K562 (cell line): ENCODE measurements around the gene ASB4. TPM values are rescaled to one million over a fixed set of nuclear protein-coding genes. Genes with fewer than 3 reads are reported as not detected.

Source experiments
- ATAC-seq: fragments of 200-7000 bp; cut with Tn5 transposase; 3 replicates; pipeline ENCODE4 v1.9.1; 2020; ENCODE audit warnings: moderate library complexity
- BruUV-seq: library from RNA; stranded (reverse); fragments of 400-500 nt; replicated peaks from 2 replicates; lab custom pipeline; 2021; lab: Mats Ljungman, UMichigan
- CTCF ChIA-PET: fragments of 300-600 bp; formaldehyde crosslinking; extraction: SDS; loops from one replicate; lab custom pipeline; 2021; ENCODE audit warnings: low intra/inter-chr PET ratio; lab: Yijun Ruan, JAX
- POLR2A ChIA-PET: fragments of 300-600, 350-650 bp; sonication (Branson Sonifier 250); formaldehyde crosslinking; extraction: SDS; loops from one replicate; lab custom pipeline; 2021; ENCODE audit warnings: antibody characterized with exemption, inconsistent platforms; lab: Yijun Ruan, JAX
- DNase-seq, 4 experiments: peaks; one replicate each; pipeline versions ENCODE4 v3.0.0 to v3.0.0-alpha.2; 2011 to 2018; ENCODE audit warnings: low spot score in 3 of 4, mixed read lengths in 3 of 4; ENCODE audit errors: extremely low read depth in 1 of 4
- FAIRE-seq: peaks from 2 replicates; lab custom pipeline; 2011; peaks lifted over from hg19 to GRCh38; lab: Jason Lieb, UNC
- H2AFZ ChIP-seq: 2 replicates; pipeline ENCODE4 v1.6.0; 2011; ENCODE audit warnings: low read depth, low read length, control low read depth, inconsistent platforms
- H3K27ac ChIP-seq: fragments of 200-600 bp; 3 replicates; pipeline ENCODE4 v1.8.0; 2011; ENCODE audit warnings: low read depth, mild to moderate bottlenecking, control low read depth, inconsistent platforms, low read length, moderate library complexity, mixed read lengths; ENCODE audit errors: extremely low read depth
- H3K27me3 ChIP-seq, 2 experiments: fragments of 300-600 bp in 1 of 2; 2 replicates in 1 of 2; 3 replicates in 1 of 2; pipeline versions ENCODE4 v1.6.0 to v1.8.0; 2011; ENCODE audit warnings: inconsistent platforms in 2 of 2, low read length in 2 of 2, mild to moderate bottlenecking in 1 of 2, mixed read lengths in 1 of 2, moderate library complexity in 1 of 2; ENCODE audit not compliant: control insufficient read depth in 2 of 2, insufficient read depth in 2 of 2
- H3K36me3 ChIP-seq: fragments of 300-600 bp; 3 replicates; pipeline ENCODE4 v1.8.0; 2011; ENCODE audit warnings: mild to moderate bottlenecking, low read length, inconsistent platforms; ENCODE audit not compliant: control insufficient read depth, insufficient read depth
- H3K4me1 ChIP-seq, 2 experiments: fragments of 200-600 bp in 1 of 2; replicated peaks in 1 of 2; 2 replicates in 1 of 2; 3 replicates in 1 of 2; pipeline versions ENCODE4 v1.5.1 to v1.8.0; 2011; ENCODE audit warnings: inconsistent platforms in 2 of 2, low read length in 2 of 2, mild to moderate bottlenecking in 1 of 2, mixed read lengths in 1 of 2, moderate library complexity in 1 of 2; ENCODE audit not compliant: control insufficient read depth in 2 of 2, insufficient read depth in 2 of 2
- H3K4me2 ChIP-seq: 2 replicates; pipeline ENCODE4 v1.6.1; 2011; ENCODE audit warnings: low read length, control low read depth, inconsistent platforms, mixed read lengths; ENCODE audit not compliant: insufficient read depth
- H3K4me3 ChIP-seq: fragments of 200-600 bp; sonication (generic), shearing (Covaris generic); 2 replicates; pipeline ENCODE4 v1.5.1; 2016; ENCODE audit warnings: control low read depth, inconsistent platforms
- H3K79me2 ChIP-seq: fragments of 200-600 bp; 3 replicates; pipeline ENCODE4 v1.8.0; 2011; ENCODE audit warnings: low read length, inconsistent platforms; ENCODE audit not compliant: control insufficient read depth, insufficient read depth
- H3K9ac ChIP-seq, 2 experiments: 2 replicates each; pipeline versions ENCODE4 v1.6.0 to v1.6.1; 2011; ENCODE audit warnings: low read depth in 2 of 2, low read length in 2 of 2, control low read depth in 1 of 2, inconsistent platforms in 1 of 2, mild to moderate bottlenecking in 1 of 2, mixed read lengths in 1 of 2; ENCODE audit not compliant: insufficient read depth in 1 of 2
- H3K9me1 ChIP-seq: one replicate; pipeline ENCODE4 v1.6.0; 2011; ENCODE audit warnings: inconsistent platforms, mild to moderate bottlenecking, low read length, moderate library complexity; ENCODE audit not compliant: control insufficient read depth, insufficient read depth
- H3K9me3 ChIP-seq: replicated peaks from 2 replicates; pipeline ENCODE4 v1.5.1; 2011; ENCODE audit warnings: low read depth, low read length, inconsistent platforms; ENCODE audit not compliant: control insufficient read depth, insufficient read depth
- H4K20me1 ChIP-seq: replicated peaks from 2 replicates; pipeline ENCODE4 v1.6.1; 2011; ENCODE audit warnings: low read length, inconsistent platforms, mixed read lengths; ENCODE audit not compliant: control insufficient read depth, insufficient read depth
- CHAMP1 ChIP-seq: fragments of 450-650 bp; IDR thresholded peaks from 2 replicates; pipeline ENCODE4 v1.6.1; 2016; ENCODE audit warnings: mild to moderate bottlenecking
- CHCHD3 ChIP-seq: fragments of 250-450 bp; sonication (Bioruptor Pico); IDR thresholded peaks from 2 replicates; pipeline ENCODE4 v2.1.2; 2022; ENCODE audit warnings: mild to moderate bottlenecking
- EHMT2 ChIP-seq: fragments of 450-650 bp; IDR thresholded peaks from 2 replicates; pipeline ENCODE4 v1.6.1; 2018; ENCODE audit warnings: antibody characterized with exemption
- ESRRB ChIP-seq: fragments of 250-450 bp; sonication (Bioruptor Pico); IDR thresholded peaks from 2 replicates; pipeline ENCODE4 v1.5.0; 2020; ENCODE audit warnings: mild to moderate bottlenecking, moderate library complexity, borderline replicate concordance
- HDGF ChIP-seq: fragments of 450-650 bp; IDR thresholded peaks from 2 replicates; pipeline ENCODE4 v1.6.1; 2016
- HEY1 ChIP-seq: fragments of 250-450 bp; sonication (Bioruptor Pico); IDR thresholded peaks from 2 replicates; pipeline ENCODE4 v1.5.0; 2020; ENCODE audit warnings: mild to moderate bottlenecking, moderate library complexity, borderline replicate concordance
- KLF13 ChIP-seq: fragments of 450-650 bp; IDR thresholded peaks from 2 replicates; pipeline ENCODE4 v1.6.1; 2016; ENCODE audit warnings: missing genetic modification characterization, low read depth, mild to moderate bottlenecking, missing compliant biosample characterization, moderate library complexity, borderline replicate concordance
- LCOR ChIP-seq: sonication (generic); formaldehyde crosslinking; IDR thresholded peaks from 2 replicates; pipeline ENCODE4 v1.8.0; 2022; ENCODE audit warnings: mild to moderate bottlenecking, missing genetic modification reagents
- MYNN ChIP-seq, 2 experiments: sonication (generic); formaldehyde crosslinking in 1 of 2; IDR thresholded peaks; 2 replicates each; pipeline versions ENCODE4 v1.5.0 to v1.6.1; 2016 to 2020; ENCODE audit warnings: antibody characterized with exemption in 1 of 2, missing genetic modification reagents in 1 of 2
- PHB ChIP-seq: fragments of 250-450 bp; sonication (Bioruptor Pico); IDR thresholded peaks from 2 replicates; pipeline ENCODE4 v1.5.0; 2021
- POLR2AphosphoS2 ChIP-seq: IDR thresholded peaks from 2 replicates; pipeline ENCODE4 v1.6.1; 2012; ENCODE audit warnings: low read length, improper control_type of control experiment
- POLR3G ChIP-seq: IDR thresholded peaks from 2 replicates; pipeline ENCODE4 v1.6.1; 2011; ENCODE audit not compliant: insufficient read length, insufficient replicate concordance; ENCODE audit errors: extremely low read depth
- RCOR1 ChIP-seq, 2 experiments: IDR thresholded peaks; 2 replicates each; pipeline ENCODE4 v1.6.1; 2012; ENCODE audit warnings: low read depth in 2 of 2, low read length in 2 of 2, borderline replicate concordance in 1 of 2, improper control_type of control experiment in 1 of 2
- SP1 ChIP-seq: sonication (generic); formaldehyde crosslinking; IDR thresholded peaks from 2 replicates; pipeline ENCODE4 v1.8.1; 2022; ENCODE audit warnings: mild to moderate bottlenecking, missing genetic modification reagents
- TGIF2 ChIP-seq: sonication (generic); formaldehyde crosslinking; IDR thresholded peaks from 2 replicates; pipeline ENCODE4 v1.8.1; 2022; ENCODE audit warnings: mild to moderate bottlenecking, missing genetic modification reagents, moderate library complexity
- UBTF ChIP-seq, 2 experiments: IDR thresholded peaks; 2 replicates each; pipeline ENCODE4 v1.6.1; 2012; ENCODE audit warnings: improper control_type of control experiment in 2 of 2, low read depth in 2 of 2, low read length in 2 of 2, borderline replicate concordance in 1 of 2
- ZNF277 ChIP-seq: fragments of 250-450 bp; sonication (Bioruptor Pico); IDR thresholded peaks from 2 replicates; pipeline ENCODE4 v1.8.0; 2022; ENCODE audit warnings: inconsistent platforms, mild to moderate bottlenecking, moderate library complexity, borderline replicate concordance
- ZNF583 ChIP-seq: fragments of 250-450 bp; sonication (Bioruptor Pico); IDR thresholded peaks from 2 replicates; pipeline ENCODE4 v1.4.0; 2020
- WGBS: fragments of 100-300 bp; shearing (Covaris generic); methylation state at CpG from one replicate; pipeline ENCODE4 v1.1.6; 2016; ENCODE audit warnings: low coverage, mixed read lengths; ENCODE audit not compliant: insufficient coverage; ENCODE audit errors: missing lambda C conversion rate; 5-methylcytosine and 5-hydroxymethylcytosine counted together
- in situ Hi-C: fragments of 300-500 bp; cut with MboI; formaldehyde crosslinking; loops from 4 replicates; pipeline ENCODE4 v1.15.0; 2018; ENCODE audit warnings: inconsistent platforms, mixed read lengths
- intact Hi-C: fragments of 100-400 bp; cut with micrococcal nuclease; formaldehyde crosslinking; loops from 2 replicates; pipeline ENCODE4 v1.14.2; 2022
- polyA plus RNA-seq, 8 experiments: library from polyadenylated mRNA; depleted of rRNA in 4 of 8; stranded (reverse) in 5 of 8; unstranded in 3 of 8; fragments of >200 nt; fragmentation: Nextera tagmentation in 2 of 8; fragmentation: Illumina TruSeq in 1 of 8; extraction: Ambion mirVana in 2 of 8; extraction: Trizol in 1 of 8; gene quantifications; 2 replicates each; pipeline versions ENCODE4 v1.2.1 to v1.2.3, GENCODE V29; 2011 to 2014; ENCODE audit warnings: inconsistent platforms in 1 of 8, missing spikeins in 1 of 8
- total RNA-seq, 7 experiments: library from RNA; depleted of rRNA in 6 of 7; stranded (reverse); fragments of >200 nt in 6 of 7; fragmentation: Illumina TruSeq in 2 of 7; extraction: Trizol in 2 of 7; gene quantifications; 2 replicates each; pipeline versions ENCODE4 v1.2.1 to v1.2.3, GENCODE V29; 2011 to 2021; ENCODE audit warnings: low replicate concordance in 1 of 7

ASB4 gene
- total and polyA plus RNA-seq, 9 of the 15 experiments (the other 6 are each of a cell fraction or from before 2014, with no cell fraction given), result 0.03 to 0.07 TPM; not detected in 7

- POLR2A ChIA-PET, result no interaction called here
- Histone ChIP-seq H3K4me1 (no peaks in the 10 kb centered on the region), H3K9ac (no peak overlapping the region), H3K4me2 (no peak overlapping the region), H3K4me3 (no peak overlapping the region), H3K9me3 (no peaks in the 10 kb centered on the region), H3K36me3 (no peaks in the 10 kb centered on the region), H3K9me1 (no peaks in the 10 kb centered on the region), H3K79me2 (no peaks in the 10 kb centered on the region), H4K20me1 (no peaks in the 10 kb centered on the region), H3K27ac (no peak overlapping the region), H3K27me3 (peaks cover 1 to 3% of the 10 kb centered on the region in 2 experiments; a peak in 3 of 5 replicates), H2AFZ (no peak overlapping the region)
- BruUV-seq, result no TSS peak
- CTCF ChIA-PET, result no interaction called here
- no peak for ATAC-seq
- WGBS, result 0% methylated on average over 4 of the region's 4 CpGs
- in situ Hi-C loops, result no loop called here
- no peak for DNase-seq
- intact Hi-C loops, result no loop called here
- no peak for FAIRE-seq
- no peak for TF ChIP-seq KLF13 (tag)
- no peak for TF ChIP-seq POLR2AphosphoS2
- TF ChIP-seq ZNF583 (CRISPR knock-in tag), result no peak
- no peak for TF ChIP-seq SP1
- no peak for TF ChIP-seq HEY1 (CRISPR knock-in tag)
- TF ChIP-seq LCOR (CRISPR knock-in tag), result no peak
- TF ChIP-seq TGIF2 (CRISPR knock-in tag), result no peak
- no peak for TF ChIP-seq ZNF277 (CRISPR knock-in tag)
- TF ChIP-seq MYNN (IDR thresholded peaks at IDR 0.05), result no peak
- TF ChIP-seq MYNN (CRISPR knock-in tag; IDR thresholded peaks at IDR 0.05), result no peak
- no peak for TF ChIP-seq POLR3G
- no peak for TF ChIP-seq CHCHD3 (CRISPR knock-in tag)
- no peak for TF ChIP-seq UBTF (IDR thresholded peaks at IDR 0.05; ENCODE audit: borderline replicate concordance in 1 of 2, low read depth in 2 of 2, low read length in 2 of 2)
- TF ChIP-seq EHMT2, result no peak
- no peak for TF ChIP-seq CHAMP1
- TF ChIP-seq PHB (CRISPR knock-in tag), result no peak
- no peak for TF ChIP-seq HDGF
- TF ChIP-seq ESRRB (CRISPR knock-in tag), result no peak
- TF ChIP-seq RCOR1 (IDR thresholded peaks at IDR 0.05; ENCODE audit: borderline replicate concordance in 1 of 2, low read depth in 2 of 2, low read length in 2 of 2), result no peak
Observed at GRCh38 chr7:95582578-95583293, 97.0 kb downstream of the ASB4 start.
